WI38 (cell line): ENCODE results near the gene B3GNT5.

Source experiments
- H3K4me3 ChIP-seq: 2 replicates; pipeline ENCODE4 v1.5.1; 2011; ENCODE audit warnings: low read depth, mild to moderate bottlenecking, control low read depth, low read length
- CTCF ChIP-seq: IDR thresholded peaks from 2 replicates; pipeline ENCODE4 v1.5.1; 2012; ENCODE audit warnings: low read depth, mild to moderate bottlenecking, control low read depth, low read length

Gene B3GNT5

GRCh38 chr3:183318877-183319276 is 65.8 kb downstream of the B3GNT5 start:
- TF ChIP-seq CTCF = no peak
- H3K4me3 ChIP-seq = no peak overlapping the region

- H3K4me3 ChIP-seq = no peak overlapping the region
- no peak for TF ChIP-seq CTCF
These were observed 66.3 kb downstream of the B3GNT5 start for GRCh38 chr3:183319371-183319770.
